HG03439 (cell line): ENCODE data around the gene CFAP97D2.
"Not testable (repeated sequence)": the region's sequence is repeated elsewhere in the genome, so short reads cannot be mapped to it uniquely, and the experiment has no call there.

Experiments
- ATAC-seq: cut with Tn5 transposase; IDR thresholded peaks from one replicate; pipeline ENCODE4 v1.9.1; 2021; ENCODE audit warnings: mild to moderate bottlenecking, moderate library complexity; ENCODE audit not compliant: unreplicated experiment

The CFAP97D2 gene

GRCh38 chr13:114198556-114198955 is 19.5 kb downstream of the CFAP97D2 start:
- no peak for ATAC-seq

- not testable (repeated sequence) for ATAC-seq
Measured at GRCh38 chr13:114199526-114199925, 20.5 kb downstream of the CFAP97D2 start.

DNA sequence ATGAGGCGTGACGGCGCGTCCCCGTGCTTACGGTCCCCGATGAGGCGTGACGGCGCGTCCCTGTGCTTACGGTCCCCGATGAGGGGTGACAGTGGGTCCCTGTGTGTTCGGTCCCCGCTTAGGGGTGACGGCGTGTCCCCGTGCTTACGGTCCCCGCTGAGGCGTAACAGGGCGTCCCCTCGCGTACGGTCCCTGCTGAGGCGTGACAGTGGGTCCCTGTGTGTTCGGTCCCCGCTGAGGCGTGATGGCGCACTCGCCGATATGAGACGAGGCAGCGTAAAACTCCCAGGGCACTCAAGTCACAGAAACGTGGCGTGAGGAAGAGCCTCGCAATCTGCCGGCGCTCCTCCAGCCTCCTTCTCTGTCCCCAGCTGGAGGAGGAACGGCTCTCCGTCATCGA is 20.9 kb downstream of the CFAP97D2 start:
- no peak for ATAC-seq

GRCh38 chr13:114200399-114200911 is 21.4 kb downstream of the CFAP97D2 start:
- ATAC-seq, result no peak

DNA sequence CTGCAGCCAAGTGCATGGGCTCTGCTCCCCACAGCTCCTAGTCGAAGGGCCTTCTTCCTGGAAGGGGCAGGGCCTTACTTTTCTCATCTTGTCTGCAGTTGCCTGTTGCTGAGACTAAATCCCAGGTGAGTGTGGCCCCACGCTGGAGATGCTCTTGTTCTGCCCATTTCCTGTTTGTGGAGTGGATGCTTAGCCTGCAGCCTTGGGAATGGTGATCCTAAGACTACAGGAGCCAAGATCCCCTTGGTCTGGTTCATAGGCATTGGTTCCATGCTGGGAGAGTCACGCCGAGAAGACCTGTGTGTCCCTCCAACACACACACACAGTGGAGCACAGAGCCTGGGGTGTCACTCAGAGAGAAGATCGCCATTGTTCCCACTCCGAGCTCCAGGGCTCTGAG is 23.5 kb downstream of the CFAP97D2 start:
- ATAC-seq, result no peak

- ATAC-seq, result no peak
Measured at GRCh38 chr13:114203536-114203935, 24.5 kb downstream of the CFAP97D2 start.

- no peak for ATAC-seq
Measured at GRCh38 chr13:114204894-114205293, 25.8 kb downstream of the CFAP97D2 start.

DNA sequence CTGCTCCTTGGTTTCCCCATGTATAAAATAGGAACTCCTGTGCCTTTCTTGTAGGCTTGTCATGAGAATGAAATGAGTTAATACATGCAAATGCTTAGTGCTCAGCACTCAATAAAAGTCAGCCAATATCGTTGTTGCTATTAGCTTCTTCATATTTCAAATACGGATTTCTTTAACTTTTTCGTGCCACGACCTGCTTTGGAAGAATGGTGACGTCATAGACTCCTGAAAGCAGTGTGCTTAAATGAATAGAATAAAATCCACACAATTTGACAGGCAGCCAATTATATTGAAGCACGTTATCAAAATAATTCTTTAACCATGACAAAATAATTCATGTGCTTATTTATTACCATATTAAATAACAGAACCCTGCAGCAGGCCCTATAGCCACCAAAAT is 29.1 kb downstream of the CFAP97D2 start:
- no peak for ATAC-seq

DNA sequence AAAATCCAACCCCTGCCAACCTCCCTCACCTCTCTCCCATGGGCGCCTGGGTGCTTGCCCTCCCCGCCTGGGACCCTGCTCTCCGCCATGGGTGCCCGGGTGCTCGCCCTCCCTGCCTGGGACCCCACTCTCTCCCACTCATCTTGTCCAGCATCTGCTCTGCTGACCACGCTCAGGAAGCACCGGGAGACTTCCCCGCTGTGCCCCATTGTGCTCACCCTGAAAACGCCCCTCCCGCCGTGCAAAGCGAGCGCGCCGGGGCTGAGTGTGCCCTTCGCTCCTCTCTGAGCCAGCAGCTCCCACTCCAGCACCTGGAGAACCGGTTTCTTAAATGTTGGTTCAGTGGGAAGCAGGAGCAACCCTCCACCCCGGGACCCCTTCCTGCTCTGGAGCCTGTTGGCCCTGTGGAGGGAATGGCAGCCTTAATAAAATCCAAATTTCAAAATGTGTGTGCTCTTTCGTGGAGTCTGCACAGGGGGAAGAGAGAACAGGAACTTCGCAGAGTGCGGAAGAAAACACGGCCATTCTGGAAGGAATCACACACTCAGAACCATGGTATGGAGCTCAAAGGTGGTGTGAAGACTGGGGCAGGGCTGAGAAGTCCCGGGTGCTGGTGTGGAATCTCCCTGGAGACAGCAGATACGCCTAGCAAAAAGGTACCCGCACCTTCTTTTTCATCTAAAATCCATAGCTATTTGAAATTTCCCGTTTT is 32.5 kb downstream of the CFAP97D2 start:
- no peak for ATAC-seq

GRCh38 chr13:114212158-114212495 is 33.1 kb downstream of the CFAP97D2 start:
- ATAC-seq, result no peak

DNA sequence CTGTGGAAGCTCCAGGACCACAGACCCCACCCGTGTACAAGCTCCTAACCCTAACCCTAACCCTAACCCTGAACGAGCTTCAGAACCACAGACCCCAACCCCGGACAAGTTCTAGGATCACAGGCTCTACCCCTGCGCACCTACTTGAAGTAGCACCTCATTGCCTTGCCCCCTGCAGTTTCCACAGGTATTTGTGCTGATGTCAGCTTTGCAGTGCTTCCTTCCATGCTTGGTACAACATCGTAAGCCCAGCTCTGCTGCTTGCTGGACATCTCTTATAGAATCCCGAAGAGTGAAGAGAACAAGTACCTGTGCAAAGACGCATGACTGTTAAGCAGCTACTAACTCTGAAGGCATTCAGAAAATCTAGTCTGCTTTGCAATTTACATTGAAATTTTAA is 34.9 kb downstream of the CFAP97D2 start:
- ATAC-seq, result no peak

- no peak for ATAC-seq
Measured at GRCh38 chr13:114219392-114219791, 40.3 kb downstream of the CFAP97D2 start.

DNA sequence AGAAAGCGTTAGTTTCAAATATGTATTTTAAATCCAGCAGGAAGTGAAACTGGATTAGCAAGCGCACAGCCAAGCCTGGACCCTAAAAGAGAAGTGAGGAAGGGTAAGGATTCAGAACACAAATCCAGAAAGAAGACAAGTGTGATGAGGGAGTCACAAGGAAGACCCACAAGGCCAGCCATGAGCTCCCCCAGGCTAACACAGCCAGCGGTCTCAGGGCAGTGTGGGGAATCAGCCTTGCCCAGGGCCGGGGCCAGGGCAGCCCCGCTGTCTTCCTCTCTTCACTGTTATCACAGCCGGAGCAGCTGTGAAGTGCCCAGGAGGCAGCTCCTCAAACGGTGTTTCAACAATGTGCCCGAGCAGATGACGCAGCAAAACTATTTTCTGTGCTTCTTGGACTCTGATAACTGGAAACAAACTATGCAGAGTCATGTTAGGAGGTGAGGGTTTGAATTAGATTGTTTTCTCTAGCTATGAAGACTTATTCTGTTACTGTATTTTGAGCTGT is 43.5 kb downstream of the CFAP97D2 start:
- no peak for ATAC-seq

DNA sequence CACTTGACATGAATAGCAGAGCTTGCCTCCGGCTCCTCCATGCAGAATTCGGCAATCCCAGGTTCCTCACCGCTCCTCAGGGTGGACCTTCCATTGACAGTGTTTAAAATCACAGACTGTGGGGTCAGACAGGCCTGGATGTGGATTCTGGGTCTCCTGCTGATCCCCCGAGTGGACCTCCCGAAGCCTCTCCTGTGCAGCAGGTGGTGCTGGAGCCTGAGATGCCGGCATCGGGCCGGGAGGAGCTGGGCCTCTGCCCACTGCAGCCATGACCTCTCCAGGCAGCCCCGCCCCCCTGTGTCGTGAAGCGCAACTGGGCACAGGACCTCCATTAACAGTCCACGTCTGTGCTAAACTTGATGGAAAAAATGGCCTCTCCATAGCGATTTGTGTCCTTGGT is 45.1 kb downstream of the CFAP97D2 start:
- ATAC-seq, result no peak

- no peak for ATAC-seq
Measured at GRCh38 chr13:114225610-114226009, 46.6 kb downstream of the CFAP97D2 start.

DNA sequence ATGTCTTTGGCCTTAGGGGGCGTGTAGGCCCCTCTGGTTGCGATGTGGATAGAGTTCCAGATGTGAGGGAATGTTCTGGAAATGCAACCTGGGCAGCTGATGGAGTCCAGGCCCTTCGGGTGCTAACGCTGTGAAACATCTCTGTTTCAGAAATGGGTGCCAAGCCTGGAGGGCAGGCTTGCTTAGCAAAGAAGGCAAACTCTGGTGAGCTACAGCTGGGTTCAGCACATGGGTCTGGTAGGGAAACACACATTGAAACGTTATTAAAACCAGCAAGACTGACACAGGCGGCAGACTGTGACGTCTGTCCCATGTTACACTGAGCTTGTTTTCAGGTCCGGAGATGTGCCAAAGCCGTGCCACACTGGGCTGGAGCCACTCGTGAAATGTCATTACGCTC is 47.0 kb downstream of the CFAP97D2 start:
- no peak for ATAC-seq

- ATAC-seq, result peak; percentile 86
Measured at GRCh38 chr13:114226699-114227323, 47.8 kb downstream of the CFAP97D2 start.

- no peak for ATAC-seq
Measured at GRCh38 chr13:114227528-114227927, 48.5 kb downstream of the CFAP97D2 start.

- ATAC-seq, result no peak
Measured at GRCh38 chr13:114228176-114228575, 49.1 kb downstream of the CFAP97D2 start.

GRCh38 chr13:114229506-114229905 is 50.4 kb downstream of the CFAP97D2 start:
- no peak for ATAC-seq

- no peak for ATAC-seq
Measured at GRCh38 chr13:114230117-114230516, 51.1 kb downstream of the CFAP97D2 start.

DNA sequence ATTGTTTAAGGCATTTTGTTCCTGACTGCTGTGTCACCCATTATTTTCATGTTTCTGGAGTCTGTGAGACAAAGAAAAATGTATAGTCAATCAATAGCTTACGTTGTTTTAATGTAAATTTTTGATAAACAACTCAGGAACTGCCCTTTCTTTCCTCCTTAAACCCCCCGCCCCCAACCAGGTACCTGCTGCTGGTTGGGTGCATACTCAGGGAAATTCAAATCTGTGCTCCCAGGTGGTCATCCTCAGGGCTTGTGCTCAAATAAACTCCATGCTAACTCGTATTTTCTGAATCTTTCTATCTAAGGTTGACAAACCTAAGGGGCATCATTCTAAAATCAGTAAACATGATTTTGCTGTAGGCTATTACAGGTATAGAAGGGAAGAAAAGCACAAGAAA is 51.5 kb downstream of the CFAP97D2 start:
- ATAC-seq, result no peak
